Subcutaneous adipose tissue (tissue), 4 donors: ENCODE results near the gene MUSK. TPM values are rescaled to one million over a fixed set of nuclear protein-coding genes. Genes with fewer than 3 reads are reported as not detected.

Experiments
- CTCF ChIP-seq: fragments of 450-650 bp; IDR thresholded peaks from one replicate; pipeline ENCODE4 v1.5.1; 2016; ENCODE audit warnings: low read depth, mild to moderate bottlenecking, control low read depth, antibody characterized with exemption, moderate library complexity
- total RNA-seq, 4 donors: library from RNA; depleted of rRNA; stranded (reverse); fragments of >200 nt; gene quantifications; one replicate each; pipeline ENCODE4 v1.1.0, GENCODE V29; 2016

The MUSK gene
- total RNA-seq, 4 donors from 2014 or later: 0.22 TPM; not detected in 3

- TF ChIP-seq CTCF: no peak
These were observed 32.4 kb downstream of the MUSK start for GRCh38 chr9:110700953-110701352.

DNA sequence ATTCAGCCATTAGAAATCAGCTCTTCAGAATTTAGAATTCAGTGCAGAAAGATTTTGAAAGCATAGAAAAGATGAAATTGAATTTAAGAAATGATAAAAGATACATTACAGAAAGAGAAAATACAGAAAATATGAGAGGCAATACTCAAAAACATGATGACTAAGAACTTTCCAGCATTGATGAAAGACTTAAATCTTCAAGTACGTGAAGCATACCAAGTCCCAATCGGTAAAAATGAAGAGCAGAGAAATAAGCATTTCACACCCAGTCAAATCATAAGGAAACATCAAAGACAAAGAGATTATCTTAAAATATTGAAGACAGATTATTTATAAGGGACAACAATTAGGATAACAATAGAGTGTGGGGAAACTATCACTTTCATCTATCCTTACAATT is 35.1 kb downstream of the MUSK start:
- no peak for TF ChIP-seq CTCF

DNA sequence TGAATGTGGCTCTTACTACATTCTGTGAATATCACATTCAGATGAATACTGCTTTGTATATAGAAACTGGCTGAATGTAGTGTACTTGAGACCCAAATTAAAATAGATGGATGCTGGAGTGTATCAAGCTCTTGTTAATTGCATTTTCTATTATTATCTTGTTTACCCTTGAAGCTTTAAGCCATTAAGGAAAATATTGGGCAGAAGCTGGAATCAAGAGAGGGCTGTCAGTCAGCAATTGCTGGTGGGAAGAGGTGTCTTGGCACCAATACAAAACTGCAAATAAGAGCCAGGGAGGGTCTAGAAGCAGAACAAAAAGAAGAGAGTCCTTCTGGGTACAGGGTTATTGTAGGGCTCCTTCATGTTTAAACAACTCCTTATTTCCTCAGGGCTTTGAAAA is 38.8 kb downstream of the MUSK start:
- no peak for TF ChIP-seq CTCF

GRCh38 chr9:110710420-110710819 is 41.8 kb downstream of the MUSK start:
- TF ChIP-seq CTCF: no peak

- TF ChIP-seq CTCF: no peak
These were observed 44.4 kb downstream of the MUSK start for GRCh38 chr9:110712955-110713354.

DNA sequence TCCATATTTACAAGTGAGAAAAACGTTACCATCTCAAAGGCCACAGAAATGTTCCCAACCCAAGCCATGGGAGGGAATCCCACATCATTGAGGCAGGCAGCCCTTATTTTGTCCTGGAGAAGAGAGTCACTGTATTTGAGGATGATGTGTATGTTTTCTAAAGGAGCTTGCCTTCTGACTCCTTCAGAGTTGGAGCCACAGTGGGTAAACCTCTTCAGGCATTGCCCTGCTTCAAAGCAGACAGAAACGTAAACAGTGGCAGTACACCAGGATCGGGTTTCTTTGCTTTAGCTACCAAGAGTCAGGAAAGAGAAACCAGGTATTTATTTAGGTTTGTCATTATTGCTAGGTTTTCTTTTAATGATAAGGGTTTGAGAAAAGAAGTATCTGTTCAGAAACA is 45.7 kb downstream of the MUSK start:
- no peak for TF ChIP-seq CTCF

- no peak for TF ChIP-seq CTCF
These were observed 59.5 kb downstream of the MUSK start for GRCh38 chr9:110728058-110728457.

DNA sequence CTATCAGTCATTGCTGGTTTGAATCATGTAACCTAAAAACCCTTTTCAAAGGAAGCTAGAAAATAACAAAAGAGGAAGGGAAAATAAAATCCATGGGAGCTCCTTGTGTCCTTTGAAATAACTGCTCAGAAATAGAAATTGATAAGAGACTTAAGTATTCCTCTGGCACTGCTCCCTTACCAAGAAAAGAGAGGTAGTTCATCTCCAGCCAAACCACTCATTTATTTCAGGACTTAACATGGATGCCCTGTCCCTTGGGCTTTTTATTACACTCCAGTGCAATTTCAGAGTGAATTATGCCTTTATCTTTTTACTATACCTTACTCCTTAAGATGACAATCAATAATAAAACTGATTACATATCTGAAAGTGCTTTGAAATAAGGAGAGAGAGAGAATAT is 61.0 kb downstream of the MUSK start:
- no peak for TF ChIP-seq CTCF
